Frontal cortex (tissue), 1 donor: ENCODE data around the gene WDR19. TPM values are rescaled to one million over a fixed set of nuclear protein-coding genes. Genes with fewer than 3 reads are reported as not detected.

Experiments
- small RNA-seq: library from RNA; depleted of rRNA; stranded (forward); fragments of <200 nt; gene quantifications from one replicate; pipeline ENCODE3, GENCODE V24; 2014
- total RNA-seq: library from RNA; depleted of rRNA; stranded (reverse); fragments of >200 nt; gene quantifications from one replicate; pipeline ENCODE4 v1.2.3, GENCODE V29; 2014

Gene WDR19
- total RNA-seq, 1 donor from 2014 or later, result 43.2 TPM

Small RNAs within 50 kb of the gene (small RNA-seq; reads per million reads assigned to genes)
- not detected for gene RNU6-32P

Other genes with a start within 250 kb of the WDR19 start
- 0.41 TPM for gene TMEM156, start 150.1 kb upstream of the WDR19 start, total RNA-seq
- 57.1 TPM for gene KLHL5, start 120.3 kb upstream of the WDR19 start, total RNA-seq
- gene RFC1, start 183.8 kb downstream of the WDR19 start, total RNA-seq, result 55.0 TPM
- under 0.01 TPM for gene KLB, start 224.4 kb downstream of the WDR19 start, total RNA-seq